Caco-2 (cell line): ENCODE measurements around the gene ANKRD63. TPM values are rescaled to one million over a fixed set of nuclear protein-coding genes. Genes with fewer than 3 reads are reported as not detected.

Experiments
- BruUV-seq: library from RNA; stranded (reverse); fragments of 400-500 nt; replicated peaks from 2 replicates; lab custom pipeline; 2021; lab: Mats Ljungman, UMichigan
- CTCF ChIA-PET: fragments of 300-600 bp; sonication (Branson Sonifier 250); formaldehyde crosslinking; loops from one replicate; lab custom pipeline; 2022; ENCODE audit warnings: antibody characterized with exemption; lab: Charles Lee
- POLR2A ChIA-PET: fragments of 300-600 bp; sonication (Branson Sonifier 250); formaldehyde crosslinking; loops from one replicate; lab custom pipeline; 2022; ENCODE audit warnings: antibody characterized with exemption; lab: Charles Lee
- DNase-seq, 2 experiments: peaks; one replicate each; pipeline versions ENCODE4 v3.0.0 to v3.0.0-alpha.2; 2020 to 2022
- H3K27me3 ChIP-seq: replicated peaks from 2 replicates; pipeline ENCODE4 v1.6.0; 2011; ENCODE audit warnings: low read length; ENCODE audit not compliant: control insufficient read depth, insufficient read depth
- H3K36me3 ChIP-seq: 2 replicates; pipeline ENCODE4 v1.5.1; 2011; ENCODE audit warnings: low read length; ENCODE audit not compliant: control insufficient read depth, insufficient read depth
- H3K4me1 ChIP-seq: fragments of 250-450 bp; sonication (Bioruptor Pico); 2 replicates; pipeline ENCODE4 v1.5.1; 2020; ENCODE audit warnings: mild to moderate bottlenecking
- H3K4me3 ChIP-seq: 2 replicates; pipeline ENCODE4 v1.5.1; 2011; ENCODE audit warnings: low read depth, mild to moderate bottlenecking, control low read depth, low read length
- H3K9me3 ChIP-seq: fragments of 250-450 bp; sonication (Bioruptor Pico); 2 replicates; pipeline ENCODE4 v1.5.1; 2020; ENCODE audit warnings: mild to moderate bottlenecking, moderate library complexity
- H3K27ac Mint-ChIP-seq: one replicate; pipeline ENCODE4 v1.8.0; 2022; ENCODE audit warnings: mixed read lengths; ENCODE audit not compliant: unreplicated experiment
- H3K27me3 Mint-ChIP-seq: one replicate; pipeline ENCODE4 v1.8.0; 2022; ENCODE audit warnings: mixed read lengths; ENCODE audit not compliant: insufficient read depth, unreplicated experiment
- H3K36me3 Mint-ChIP-seq: one replicate; pipeline ENCODE4 v1.8.0; 2022; ENCODE audit warnings: mild to moderate bottlenecking, mixed read lengths; ENCODE audit not compliant: insufficient read depth, unreplicated experiment
- H3K4me1 Mint-ChIP-seq: one replicate; pipeline ENCODE4 v1.8.0; 2022; ENCODE audit warnings: low read depth, mixed read lengths; ENCODE audit not compliant: unreplicated experiment
- H3K4me3 Mint-ChIP-seq: one replicate; pipeline ENCODE4 v1.8.0; 2022; ENCODE audit warnings: mild to moderate bottlenecking, moderate library complexity, mixed read lengths; ENCODE audit not compliant: unreplicated experiment
- H3K9me3 Mint-ChIP-seq: one replicate; pipeline ENCODE4 v1.8.0; 2022; ENCODE audit warnings: mixed read lengths; ENCODE audit not compliant: unreplicated experiment
- CTCF ChIP-seq, 2 experiments: fragments of 200-600 bp in 1 of 2; IDR thresholded peaks; 1 replicate in 1 of 2; 2 replicates in 1 of 2; pipeline versions ENCODE4 v1.5.1 to v1.8.0; 2011 to 2022; ENCODE audit warnings: antibody characterized with exemption in 1 of 2, control low read depth in 1 of 2, inconsistent platforms in 1 of 2, low read depth in 1 of 2, low read length in 1 of 2, mild to moderate bottlenecking in 1 of 2, moderate library complexity in 1 of 2; ENCODE audit not compliant: insufficient read depth in 1 of 2, severe bottlenecking in 1 of 2, unreplicated experiment in 1 of 2
- intact Hi-C: fragments of 100-400 bp; cut with micrococcal nuclease; formaldehyde crosslinking; loops from one replicate; pipeline ENCODE4 v1.10.0; 2022; ENCODE audit not compliant: unreplicated experiment
- total RNA-seq: library from RNA; stranded (reverse); gene quantifications from 2 replicates; pipeline ENCODE4 v1.2.3, GENCODE V29; 2022

The ANKRD63 gene
- total RNA-seq, 1 experiment from 2014 or later = 0.79 TPM

- intact Hi-C loops = no loop called here
- Mint-ChIP-seq H3K36me3 (no peaks in the 10 kb centered on the region), H3K27me3 (no peaks in the 10 kb centered on the region), H3K27ac (no peak overlapping the region), H3K4me3 (no peak overlapping the region), H3K9me3 (no peaks in the 10 kb centered on the region), H3K4me1 (no peaks in the 10 kb centered on the region)
- Histone ChIP-seq H3K4me1 (no peaks in the 10 kb centered on the region), H3K27me3 (no peaks in the 10 kb centered on the region), H3K4me3 (no peak overlapping the region), H3K9me3 (no peaks in the 10 kb centered on the region), H3K36me3 (no peaks in the 10 kb centered on the region; the same call in 1 of the 2 replicates)
- no peak for DNase-seq
- no TSS peak for BruUV-seq
- ChIA-PET CTCF (interaction anchor here (1.0 to 1.4 kb wide), 2 partner anchors 14 to 48 kb away, joined by 3 to 4 read pairs; no protein-coding TSS in a partner anchor), POLR2A (no interaction called here)
- TF ChIP-seq CTCF (IDR thresholded peaks at IDR 0.05; ENCODE audit: insufficient read depth in 1 of 2, low read depth in 1 of 2, low read length in 1 of 2, severe bottlenecking in 1 of 2, unreplicated experiment in 1 of 2) = no peak
These were observed 17.5 kb downstream of the ANKRD63 start for GRCh38 chr15:40265355-40265754.

- POLR2A ChIA-PET = no interaction called here
- Mint-ChIP-seq H3K9me3 (no peaks in the 10 kb centered on the region), H3K4me3 (no peak overlapping the region), H3K27me3 (no peaks in the 10 kb centered on the region), H3K27ac (no peak overlapping the region), H3K36me3 (no peaks in the 10 kb centered on the region), H3K4me1 (no peaks in the 10 kb centered on the region)
- no peak overlapping the region for H3K4me3 ChIP-seq
- H3K36me3 ChIP-seq = no peaks in the 10 kb centered on the region; the same call in 1 of the 2 replicates
- TF ChIP-seq CTCF (IDR thresholded peaks at IDR 0.05; ENCODE audit: insufficient read depth in 1 of 2, low read depth in 1 of 2, low read length in 1 of 2, severe bottlenecking in 1 of 2, unreplicated experiment in 1 of 2) = no peak
- BruUV-seq = no TSS peak
- CTCF ChIA-PET = interaction anchor here (1.0 to 1.8 kb wide), 3 partner anchors 10 to 47 kb away, joined by 3 to 12 read pairs (median 4); no protein-coding TSS in a partner anchor
- no peaks in the 10 kb centered on the region for H3K4me1 ChIP-seq
- H3K9me3 ChIP-seq = no peaks in the 10 kb centered on the region
- DNase-seq = no peak
- intact Hi-C loops = no loop called here
- no peaks in the 10 kb centered on the region for H3K27me3 ChIP-seq
These were observed 18.3 kb downstream of the ANKRD63 start for GRCh38 chr15:40264321-40265153.

GRCh38 chr15:40263024-40263754, 19.7 kb downstream of the ANKRD63 start:
- H3K4me3 ChIP-seq = no peak overlapping the region
- no TSS peak for BruUV-seq
- Mint-ChIP-seq H3K36me3 (no peaks in the 10 kb centered on the region), H3K4me3 (no peak overlapping the region), H3K27ac (no peak overlapping the region), H3K4me1 (peaks cover 3% of the 10 kb centered on the region), H3K9me3 (no peaks in the 10 kb centered on the region), H3K27me3 (no peaks in the 10 kb centered on the region)
- ChIA-PET POLR2A (no interaction called here), CTCF (interaction anchor here (0.8 to 1.8 kb wide), 3 partner anchors 9 to 11 kb away, joined by 3 to 12 read pairs (median 4); no protein-coding TSS in a partner anchor)
- H3K36me3 ChIP-seq = no peaks in the 10 kb centered on the region; the same call in 1 of the 2 replicates
- no peak for DNase-seq
- no peaks in the 10 kb centered on the region for H3K27me3 ChIP-seq
- TF ChIP-seq CTCF (IDR thresholded peaks at IDR 0.05; ENCODE audit: insufficient read depth in 1 of 2, low read depth in 1 of 2, low read length in 1 of 2, severe bottlenecking in 1 of 2, unreplicated experiment in 1 of 2) = no peak
- intact Hi-C loops = no loop called here
- H3K9me3 ChIP-seq = no peaks in the 10 kb centered on the region
- H3K4me1 ChIP-seq = peaks cover 11% of the 10 kb centered on the region
